GM21737 (cell line): ENCODE measurements around the gene KDM2A.

Source experiments
- ATAC-seq: cut with Tn5 transposase; IDR thresholded peaks from one replicate; pipeline ENCODE4 v1.9.1; 2021; ENCODE audit warnings: mild to moderate bottlenecking, moderate library complexity; ENCODE audit not compliant: unreplicated experiment

The KDM2A gene

DNA sequence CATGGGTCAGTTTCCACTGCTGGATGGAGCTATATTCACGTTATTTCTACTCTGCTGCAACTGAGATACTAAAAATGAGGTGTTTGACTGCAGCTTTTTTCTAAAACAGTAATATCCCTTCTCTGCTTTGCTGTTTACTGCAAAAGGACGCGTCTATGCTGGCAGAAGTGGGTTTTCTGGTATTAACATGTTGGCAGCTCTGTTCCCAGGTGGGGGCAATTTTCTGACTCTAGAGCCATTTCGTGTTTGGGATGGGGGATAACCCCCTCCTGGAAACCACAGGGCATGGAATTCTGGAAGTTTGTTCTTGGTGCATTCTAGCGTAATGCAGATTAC is 152.1 kb downstream of the KDM2A start:
- no peak for ATAC-seq

DNA sequence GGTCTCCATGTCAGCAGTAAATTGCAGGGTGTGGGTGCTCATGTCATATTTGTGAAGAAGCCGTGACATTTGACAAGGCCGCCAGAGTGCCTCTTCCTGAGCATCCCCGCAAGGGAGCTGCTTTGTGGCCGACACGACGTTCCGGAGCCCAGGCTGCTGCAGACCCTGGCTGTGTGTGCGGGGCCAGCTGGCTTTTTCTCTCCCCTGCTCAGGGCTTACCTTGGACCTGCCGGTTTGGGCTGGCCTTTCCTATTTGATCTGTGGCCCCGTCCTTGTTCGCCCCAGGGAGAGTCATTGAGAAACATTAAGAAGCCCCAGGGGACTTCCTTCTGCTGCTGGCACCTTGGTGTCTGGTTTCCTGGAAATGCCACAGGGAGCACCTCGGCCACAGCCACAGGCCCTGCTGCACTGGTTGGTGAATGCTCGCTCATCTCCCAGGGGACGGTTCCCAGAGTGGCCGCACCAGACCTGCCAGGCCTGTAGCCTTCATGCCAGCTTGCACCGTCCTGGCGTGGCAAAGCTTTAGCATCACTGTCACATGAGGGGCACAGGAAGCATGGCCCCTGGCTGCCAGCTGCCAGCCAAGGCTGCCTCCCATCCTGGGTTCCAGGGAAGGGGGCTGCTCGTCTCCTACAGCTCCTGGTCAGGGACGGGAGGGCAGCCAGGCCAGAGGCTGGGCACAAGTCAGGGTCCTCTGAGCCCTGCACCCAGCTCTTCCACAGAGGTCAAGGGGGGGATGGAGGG is 152.7 kb downstream of the KDM2A start:
- ATAC-seq = no peak

DNA sequence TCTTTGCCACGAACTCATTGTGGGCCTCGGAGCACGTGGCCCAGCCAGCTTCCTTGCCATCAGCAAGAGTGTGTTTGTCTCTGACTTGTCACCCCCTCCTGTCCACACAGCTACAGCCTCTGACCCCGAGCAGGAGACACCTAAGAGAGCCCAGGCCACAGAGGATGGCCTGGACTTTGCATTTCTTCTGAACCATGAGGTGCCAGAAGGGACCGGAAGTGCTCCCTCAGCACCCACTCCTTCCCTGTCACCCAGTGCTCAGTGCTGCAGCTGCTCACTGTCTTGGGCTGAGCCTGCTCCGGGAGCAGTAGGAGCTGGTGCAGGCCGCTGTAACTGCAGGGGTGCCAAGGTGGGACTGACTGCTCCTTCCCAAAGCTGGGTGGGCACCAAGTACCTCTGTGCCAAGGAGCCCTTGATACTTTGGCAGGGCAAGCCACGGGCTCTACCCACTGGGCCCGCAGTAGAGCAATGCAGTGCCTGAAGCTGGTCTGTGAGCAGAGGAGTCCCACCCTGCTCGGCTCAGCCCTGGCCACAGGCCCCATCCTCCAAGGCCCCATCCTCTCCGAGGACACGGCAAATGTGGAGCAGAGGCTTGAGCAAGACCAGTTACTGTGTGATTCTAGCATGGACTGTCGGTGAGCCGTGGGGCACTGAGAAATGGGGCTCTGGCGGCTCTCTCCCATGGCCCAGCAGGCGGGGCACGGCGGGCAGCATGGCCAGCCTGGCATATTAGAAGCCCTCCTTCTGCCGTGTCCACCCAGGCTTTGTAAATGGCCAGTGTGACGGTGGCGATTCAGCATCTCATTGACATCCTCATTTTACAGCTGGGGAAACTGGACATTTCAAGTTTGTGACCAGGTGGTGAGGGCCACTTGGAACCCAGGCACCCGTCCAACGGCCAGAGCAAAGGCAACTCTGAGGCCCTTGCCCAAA is 153.5 kb downstream of the KDM2A start:
- no peak for ATAC-seq

DNA sequence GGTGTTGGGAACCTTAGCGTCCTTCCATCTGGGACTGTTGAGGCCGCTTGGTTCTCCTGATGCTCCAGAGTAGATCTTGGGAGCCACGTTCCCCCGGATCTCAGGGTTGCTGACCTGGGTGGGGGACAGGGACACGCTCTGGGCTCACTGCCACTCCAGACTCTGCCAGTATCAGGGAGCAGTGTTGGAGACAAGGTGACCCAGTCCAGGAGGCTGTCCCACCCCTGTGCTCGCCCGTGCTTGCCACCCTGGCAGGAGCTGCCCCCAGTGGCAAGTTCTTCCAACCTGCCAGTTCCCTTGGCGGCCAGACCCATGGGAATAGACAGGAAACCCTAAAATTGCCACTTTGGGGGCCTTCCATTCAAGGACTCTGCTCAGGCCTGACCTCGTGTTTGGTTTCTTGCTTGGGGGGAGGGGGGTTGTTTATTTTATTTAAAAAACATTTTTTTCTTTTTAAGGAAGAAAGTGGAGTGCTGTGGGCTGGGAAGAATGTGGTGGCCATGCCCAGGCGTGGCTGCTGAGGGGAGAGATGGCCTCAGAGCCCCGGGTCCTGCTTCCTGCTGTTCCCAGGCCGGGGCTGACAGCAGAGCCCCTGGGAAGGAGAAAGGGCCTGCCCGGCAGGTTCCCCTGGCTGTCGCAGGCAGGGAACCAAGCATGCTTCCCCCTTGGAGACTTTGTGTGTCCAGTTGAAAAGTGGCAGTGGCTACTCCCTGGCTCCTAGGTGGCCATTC is 154.4 kb downstream of the KDM2A start:
- no peak for ATAC-seq

DNA sequence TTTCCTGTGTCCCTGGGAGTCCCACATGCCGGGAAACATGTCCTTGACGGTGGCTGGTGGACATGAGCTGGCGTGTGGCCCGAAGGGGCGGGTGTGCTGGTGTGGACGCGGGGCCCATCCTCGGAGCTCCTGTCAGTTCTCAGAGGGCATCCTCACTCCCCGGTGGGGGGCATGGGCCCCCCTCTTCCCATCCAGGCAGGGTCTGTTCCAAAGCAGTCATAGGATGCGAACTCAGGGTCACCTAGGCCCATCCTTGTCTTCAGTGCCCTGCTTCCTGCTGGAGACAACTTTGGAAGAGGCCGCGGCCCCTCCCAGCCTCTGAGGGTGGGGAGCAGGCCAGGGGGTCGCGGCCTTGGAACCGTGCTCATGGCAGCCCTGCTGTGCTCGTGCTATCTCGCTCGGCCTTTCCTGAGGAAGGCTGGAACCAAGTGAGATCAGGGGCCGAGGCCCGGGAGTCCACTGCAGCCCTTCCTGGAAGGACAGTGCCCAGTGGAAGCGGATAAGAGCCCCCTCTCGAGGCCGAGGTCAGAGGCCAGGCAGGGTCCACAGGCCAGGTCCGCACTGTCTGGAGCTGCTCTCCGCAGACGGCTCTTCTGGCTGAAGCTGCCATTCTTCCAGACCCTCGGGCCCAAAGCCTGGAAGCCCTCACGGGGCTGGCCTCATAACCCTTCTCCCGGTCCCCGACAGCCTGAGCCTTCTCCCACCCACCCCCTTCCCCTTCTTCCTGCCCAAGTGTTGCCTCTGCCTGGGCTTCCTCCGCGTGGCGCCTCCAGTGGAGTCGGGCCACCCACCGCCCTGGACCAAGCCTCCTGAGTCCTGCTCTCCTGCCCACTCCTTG is 155.9 kb downstream of the KDM2A start:
- ATAC-seq = no peak

DNA sequence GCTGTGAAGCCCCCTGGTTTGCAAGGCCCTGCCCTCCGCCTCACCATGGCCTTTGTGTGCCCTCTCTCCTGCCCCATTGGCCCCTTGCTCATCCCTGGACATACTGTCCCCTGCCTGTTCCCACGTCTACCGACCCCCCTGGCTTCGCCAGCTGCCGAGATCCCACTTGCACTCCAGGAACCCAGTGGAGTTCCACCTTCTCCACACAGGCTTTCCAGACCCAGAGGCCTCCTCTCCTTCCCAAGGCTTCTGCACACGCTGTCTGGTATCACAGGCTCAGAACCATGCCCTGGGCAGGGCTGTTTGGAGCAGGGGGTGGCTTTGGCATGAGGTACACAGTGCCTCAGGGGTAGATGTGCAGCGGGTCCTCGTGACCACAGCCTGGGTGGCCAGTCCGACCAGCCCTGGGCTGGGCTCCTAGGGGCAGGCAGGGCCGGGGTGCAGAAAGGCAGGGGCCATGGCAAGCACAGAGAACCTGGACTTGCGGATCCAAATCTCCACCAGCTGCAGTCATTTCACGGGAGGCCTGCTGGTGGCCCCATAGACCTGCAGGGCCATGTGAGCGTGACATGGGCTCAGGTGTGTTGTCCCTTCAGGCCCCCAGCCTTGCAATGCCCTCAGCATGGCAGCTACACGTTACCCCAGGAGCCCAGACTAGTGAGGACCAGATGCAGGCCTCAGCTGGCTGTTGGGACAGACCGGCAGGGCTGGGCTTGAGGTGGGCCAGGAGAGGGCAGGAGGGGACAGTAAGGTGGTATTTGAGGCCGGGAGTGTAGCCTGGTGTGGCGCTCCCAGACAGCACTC is 156.7 kb downstream of the KDM2A start:
- ATAC-seq = no peak

DNA sequence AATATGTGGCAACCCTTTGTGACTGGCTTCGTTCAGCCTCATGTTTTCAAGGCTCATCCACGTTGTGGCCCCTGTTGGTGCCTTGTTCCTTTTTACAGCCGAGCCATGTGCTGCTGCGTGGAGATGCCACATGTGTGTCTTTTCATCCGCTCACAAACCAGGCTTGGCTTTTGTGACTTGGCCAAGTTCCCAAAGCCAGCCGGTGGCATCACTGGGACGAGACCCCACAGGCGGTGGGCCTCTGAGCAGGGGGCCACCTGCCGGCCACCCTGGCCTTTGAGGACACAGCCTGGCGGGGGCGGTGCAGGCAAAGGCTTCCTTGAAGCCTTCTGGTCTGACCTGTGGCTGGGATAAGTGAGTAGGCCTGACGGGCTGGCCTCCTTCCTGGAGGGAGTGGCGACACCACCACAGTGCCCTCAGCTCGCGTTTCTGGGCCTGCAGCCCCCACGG is 157.7 kb downstream of the KDM2A start:
- ATAC-seq = peak; percentile 5

DNA sequence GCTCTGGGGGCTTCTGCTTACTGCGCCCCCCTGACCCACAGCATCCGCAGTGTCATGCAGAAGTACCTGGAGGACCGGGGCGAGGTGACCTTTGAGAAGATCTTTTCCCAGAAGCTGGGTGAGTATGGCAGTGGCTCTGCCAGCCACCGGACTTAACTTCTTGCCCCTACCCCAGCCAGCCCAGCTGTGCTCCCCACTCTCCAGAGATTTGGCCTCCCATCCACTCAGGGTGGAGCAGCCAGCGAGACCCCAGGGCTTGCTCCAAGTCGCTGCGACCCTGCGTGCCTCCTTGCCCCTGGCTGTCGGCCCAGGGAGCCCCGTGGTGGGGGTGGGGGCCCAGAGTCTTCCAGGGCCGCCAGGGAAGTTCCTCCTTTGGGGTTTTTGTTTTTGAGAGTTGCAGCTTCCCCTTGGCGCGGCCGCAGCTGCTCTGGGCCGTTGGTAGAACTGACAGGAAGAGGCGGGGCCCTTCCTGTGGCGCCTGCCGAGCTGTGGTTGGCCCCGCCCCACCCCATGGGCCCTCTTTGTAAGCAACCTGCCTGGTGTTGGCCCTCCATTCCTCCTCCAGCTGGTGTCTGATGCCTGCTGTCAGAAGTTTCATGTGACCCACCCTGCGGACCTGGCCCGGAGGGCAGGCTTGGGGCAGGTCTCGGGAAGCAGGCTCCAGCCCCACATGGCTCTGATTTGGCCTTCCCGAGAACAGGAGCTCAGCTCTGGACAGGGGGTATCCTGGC is 158.3 kb downstream of the KDM2A start:
- ATAC-seq = peak; percentile 73

DNA sequence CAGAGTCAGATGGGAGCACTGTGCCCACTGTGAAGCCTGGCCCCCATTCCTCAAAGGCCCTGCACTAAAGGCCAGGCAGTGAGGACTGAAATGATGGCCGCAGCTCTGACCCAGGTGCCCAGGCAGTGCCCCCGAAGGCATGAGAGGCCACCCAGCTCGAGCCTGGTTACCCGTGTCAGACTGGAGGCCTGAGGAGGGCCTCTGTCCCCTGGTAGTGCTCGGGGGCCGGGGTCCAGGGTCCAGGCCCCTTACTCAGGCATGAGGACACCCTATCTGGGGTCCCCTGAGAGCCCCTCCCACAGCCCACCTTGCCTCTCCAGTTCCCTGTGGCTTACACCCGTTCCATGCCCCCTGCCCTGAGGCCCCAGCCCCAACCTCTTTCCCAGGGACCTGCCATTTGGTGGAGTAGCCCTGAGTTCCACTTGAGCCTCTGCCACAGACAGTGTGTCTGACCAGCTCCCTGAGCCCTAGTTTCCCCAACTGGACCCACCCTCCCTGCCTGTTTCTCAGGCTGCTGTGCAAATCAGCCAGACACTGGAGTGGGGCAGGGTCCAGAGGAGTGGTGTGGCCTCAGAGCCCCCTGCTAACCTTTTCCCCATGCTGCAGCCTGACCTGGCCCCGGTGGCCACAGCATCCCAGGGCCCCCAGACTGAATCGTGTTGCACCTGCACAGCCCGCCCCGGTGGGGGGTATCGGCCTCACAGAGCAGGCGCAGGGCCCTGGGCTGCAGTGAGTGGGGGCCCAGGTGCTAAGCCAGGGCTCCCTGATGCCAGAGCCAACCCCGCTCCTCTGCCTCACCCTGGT is 159.3 kb downstream of the KDM2A start:
- ATAC-seq = no peak

DNA sequence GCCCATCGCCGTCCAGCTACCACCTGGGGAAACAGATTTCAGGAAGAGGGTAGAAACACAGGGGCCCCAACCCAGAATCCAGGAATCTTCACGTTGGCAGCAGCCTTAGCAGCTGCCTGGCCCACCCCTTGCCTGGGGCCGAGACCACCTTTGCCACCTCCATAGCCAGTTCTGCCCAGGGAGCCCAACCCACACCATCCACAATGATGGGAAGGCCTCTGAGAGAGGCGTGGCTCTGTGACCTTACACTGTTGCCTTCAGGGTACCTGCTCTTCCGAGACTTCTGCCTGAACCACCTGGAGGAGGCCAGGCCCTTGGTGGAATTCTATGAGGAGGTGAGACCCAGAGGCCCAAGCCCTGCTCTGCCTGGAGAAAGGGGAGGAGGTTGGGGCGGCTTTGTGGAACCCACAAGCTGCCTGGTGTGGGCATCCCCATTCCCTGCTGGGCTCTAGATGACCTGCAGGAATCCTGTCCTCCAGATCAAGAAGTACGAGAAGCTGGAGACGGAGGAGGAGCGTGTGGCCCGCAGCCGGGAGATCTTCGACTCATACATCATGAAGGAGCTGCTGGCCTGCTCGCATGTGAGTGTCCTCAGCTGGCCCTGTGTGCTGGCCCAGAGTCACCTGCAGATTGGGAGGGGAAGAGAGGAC is 160.0 kb downstream of the KDM2A start:
- no peak for ATAC-seq

DNA sequence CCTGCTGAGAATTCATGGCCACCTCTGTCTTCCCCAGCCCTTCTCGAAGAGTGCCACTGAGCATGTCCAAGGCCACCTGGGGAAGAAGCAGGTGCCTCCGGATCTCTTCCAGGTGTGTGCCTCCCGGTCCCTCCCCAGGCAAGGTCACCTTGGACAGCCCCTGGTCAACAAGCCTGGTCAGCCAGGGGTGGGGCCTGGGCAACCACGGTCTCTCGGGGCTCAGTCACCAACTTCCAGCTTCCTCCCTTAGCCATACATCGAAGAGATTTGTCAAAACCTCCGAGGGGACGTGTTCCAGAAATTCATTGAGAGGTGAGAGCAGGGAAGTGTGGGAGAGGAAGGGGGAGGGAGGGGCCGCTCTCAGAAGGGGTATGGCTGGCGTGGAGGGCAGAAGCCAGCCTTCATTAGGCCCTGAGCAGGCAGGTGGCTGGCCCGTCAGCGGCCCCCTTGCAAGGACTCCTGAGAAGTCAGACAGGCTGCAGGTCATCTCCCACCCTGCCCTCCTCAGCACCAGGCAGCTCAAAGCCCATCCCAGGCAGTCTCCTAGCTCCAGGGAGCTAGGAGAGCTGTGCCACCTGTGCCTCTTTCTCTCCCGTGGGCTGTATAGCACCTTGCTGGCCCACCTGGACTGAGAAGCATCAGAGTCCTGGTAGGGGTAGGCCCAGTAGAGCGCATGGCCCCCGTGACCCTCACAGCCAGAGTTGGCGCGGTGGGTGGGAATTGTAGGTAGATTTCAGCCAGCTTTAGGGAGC is 160.7 kb downstream of the KDM2A start:
- no peak for ATAC-seq

DNA sequence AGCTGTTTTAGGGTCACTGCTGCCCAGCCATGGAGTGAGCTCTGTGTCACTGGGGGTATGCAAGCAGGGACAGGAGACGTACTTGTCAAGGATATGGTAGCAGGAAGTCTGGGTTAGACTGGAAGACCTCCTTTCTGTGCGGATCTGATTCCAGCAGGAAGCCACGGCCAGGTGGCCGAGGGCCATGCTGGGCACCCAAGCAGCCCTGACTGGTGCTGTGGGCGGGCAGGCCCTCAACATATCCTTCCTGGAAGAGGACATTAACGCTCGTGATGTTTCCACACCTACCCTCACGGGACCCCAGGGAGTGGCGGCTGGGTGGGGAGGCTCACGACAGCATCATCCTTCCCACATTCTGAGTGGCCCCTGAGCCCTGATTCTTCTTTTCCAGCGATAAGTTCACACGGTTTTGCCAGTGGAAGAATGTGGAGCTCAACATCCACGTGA is 161.3 kb downstream of the KDM2A start:
- no peak for ATAC-seq

DNA sequence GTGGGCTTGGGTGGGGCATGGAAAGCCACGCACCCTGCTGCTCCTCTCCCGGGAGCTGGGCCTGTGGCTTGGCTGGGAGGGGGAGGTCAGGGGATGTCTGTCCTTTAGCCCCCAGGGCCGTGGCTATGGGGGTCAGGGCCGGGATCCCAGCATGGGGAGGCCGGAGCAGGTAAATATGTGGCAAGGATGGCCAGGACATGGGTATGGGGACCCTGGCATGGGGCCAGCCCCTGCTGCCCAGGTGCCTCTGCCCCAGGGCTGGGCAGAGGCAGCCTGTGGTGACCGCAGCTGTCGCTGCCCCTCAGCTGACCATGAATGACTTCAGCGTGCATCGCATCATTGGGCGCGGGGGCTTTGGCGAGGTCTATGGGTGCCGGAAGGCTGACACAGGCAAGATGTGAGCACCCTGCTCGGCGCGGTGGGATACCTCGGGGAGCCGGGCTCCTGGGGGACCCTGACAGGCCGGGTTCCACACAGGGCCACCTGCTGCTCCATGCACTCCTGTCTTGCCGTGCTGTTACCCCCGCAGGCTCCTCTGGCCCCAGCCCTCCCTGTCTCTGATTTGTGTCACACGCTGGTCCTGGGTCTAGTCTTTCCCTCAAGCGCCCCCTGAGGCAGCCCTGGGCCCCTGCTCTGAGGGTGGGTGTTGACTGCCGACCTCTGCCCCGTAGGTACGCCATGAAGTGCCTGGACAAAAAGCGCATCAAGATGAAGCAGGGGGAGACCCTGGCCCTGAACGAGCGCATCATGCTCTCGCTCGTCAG is 161.9 kb downstream of the KDM2A start:
- ATAC-seq = no peak

DNA sequence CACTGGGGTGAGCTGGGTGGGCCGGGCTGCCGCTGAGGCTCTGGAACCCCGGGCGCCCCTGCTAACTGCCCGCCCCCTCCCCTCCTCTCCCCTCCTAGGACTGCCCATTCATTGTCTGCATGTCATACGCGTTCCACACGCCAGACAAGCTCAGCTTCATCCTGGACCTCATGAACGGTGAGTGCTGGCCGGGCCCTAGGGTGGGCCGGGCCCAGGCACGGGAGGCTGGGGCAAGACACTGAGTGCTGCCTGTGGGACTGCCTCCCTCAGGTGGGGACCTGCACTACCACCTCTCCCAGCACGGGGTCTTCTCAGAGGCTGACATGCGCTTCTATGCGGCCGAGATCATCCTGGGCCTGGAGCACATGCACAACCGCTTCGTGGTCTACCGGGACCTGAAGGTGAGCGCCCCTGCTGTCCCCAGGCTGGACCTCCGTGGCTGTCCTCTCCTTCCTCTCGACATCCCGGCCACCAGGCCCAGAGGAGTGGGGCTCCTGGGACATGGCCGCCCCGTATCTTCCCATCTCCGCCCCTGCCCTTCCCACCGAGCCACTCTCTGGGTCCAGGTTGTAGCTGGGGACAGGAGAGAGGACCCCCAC is 162.6 kb downstream of the KDM2A start:
- no peak for ATAC-seq

DNA sequence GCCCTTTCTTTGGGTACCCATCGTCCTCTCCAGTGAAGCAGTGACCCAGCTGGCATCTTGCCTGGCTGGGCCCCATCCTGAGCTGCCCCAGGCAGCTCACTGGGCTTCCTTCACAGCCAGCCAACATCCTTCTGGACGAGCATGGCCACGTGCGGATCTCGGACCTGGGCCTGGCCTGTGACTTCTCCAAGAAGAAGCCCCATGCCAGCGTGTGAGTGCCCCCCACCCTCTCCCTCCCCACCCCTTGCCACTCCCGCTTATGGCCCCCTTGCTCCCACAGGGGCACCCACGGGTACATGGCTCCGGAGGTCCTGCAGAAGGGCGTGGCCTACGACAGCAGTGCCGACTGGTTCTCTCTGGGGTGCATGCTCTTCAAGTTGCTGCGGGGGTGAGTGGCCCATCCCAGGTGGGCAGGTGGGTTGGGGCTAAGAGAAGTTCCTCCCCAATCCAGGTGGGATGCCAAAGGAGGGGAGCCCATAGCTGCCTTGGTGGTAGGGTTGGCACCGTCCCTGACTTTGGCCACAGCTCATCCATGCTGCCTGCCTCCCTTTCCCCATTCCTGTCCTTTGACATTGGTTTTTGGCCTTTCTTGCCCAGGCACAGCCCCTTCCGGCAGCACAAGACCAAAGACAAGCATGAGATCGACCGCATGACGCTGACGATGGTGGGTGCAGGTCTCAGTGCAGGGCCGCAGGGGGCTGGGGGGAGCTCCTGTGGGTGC is 163.3 kb downstream of the KDM2A start:
- no peak for ATAC-seq
